ENCODE results near the gene CTRB1.
"Not testable (repeated sequence)": the region's sequence is repeated elsewhere in the genome, so short reads cannot be mapped to it uniquely, and the experiment has no call there.

Gene CTRB1

DNA sequence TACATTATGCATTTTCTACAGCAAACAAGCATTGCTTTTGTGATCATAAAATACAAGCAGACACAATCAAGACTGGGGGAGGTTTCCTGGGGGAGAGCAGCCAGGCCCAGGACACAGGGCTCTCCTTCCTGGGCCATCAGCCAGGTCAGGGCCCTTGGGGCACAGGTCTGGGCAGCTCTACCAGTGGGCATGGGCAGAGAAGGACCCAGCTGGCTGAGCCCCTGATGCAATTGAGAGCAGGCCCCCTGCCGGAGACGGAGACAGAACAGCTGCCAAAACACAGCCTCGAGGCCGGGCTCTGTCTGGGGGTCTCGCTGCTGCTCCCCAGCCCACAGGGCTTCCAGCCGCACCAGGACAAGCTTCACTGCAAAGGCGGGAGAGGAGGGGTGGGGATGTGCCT, 21.8 kb downstream of the CTRB1 start:
- not testable (repeated sequence) for DNase-seq (ENCODE audit: low read depth in 3 of 3)

DNA sequence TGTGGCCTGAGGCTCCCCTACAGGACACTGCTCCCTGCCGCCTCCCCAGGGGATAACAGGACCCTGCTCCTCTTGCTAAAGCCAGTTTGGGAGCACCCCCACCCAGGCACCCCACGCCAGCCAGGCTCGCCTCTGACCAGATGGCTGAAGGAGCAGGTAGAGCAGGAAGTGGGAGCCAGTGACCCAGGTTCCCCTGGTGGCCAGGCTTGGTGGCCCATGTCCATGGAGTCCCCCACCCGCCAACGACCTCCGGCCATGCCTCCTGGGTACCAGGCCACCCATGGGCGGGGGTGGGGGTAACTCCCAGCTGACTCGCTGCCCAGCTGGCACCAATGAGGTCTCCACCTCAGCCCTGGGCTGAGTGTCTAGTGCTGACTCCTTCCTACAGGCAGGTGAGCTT, 22.6 kb downstream of the CTRB1 start:
- no peak for DNase-seq (ENCODE audit: low read depth in 3 of 3)

DNA sequence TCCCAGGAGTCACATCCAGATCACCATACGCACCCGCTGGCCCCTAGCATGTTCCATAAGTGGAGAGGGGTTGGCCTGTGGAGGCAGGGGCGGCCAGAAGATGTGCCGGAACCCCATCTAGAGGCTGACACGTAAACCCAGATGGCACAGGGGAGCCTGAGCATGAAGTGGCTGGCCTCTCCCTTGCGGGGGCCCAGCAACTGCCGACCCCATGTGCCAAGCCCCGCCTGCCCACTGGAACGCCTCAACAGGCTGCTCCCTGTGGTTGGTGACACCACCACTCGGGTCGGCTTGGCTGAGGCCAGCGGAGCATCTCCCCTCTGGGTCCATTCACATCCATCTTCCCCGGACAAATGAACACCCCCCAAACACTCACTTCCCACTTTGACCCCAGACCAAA, 23.2 kb downstream of the CTRB1 start:
- DNase-seq (ENCODE audit: low read depth in 3 of 3) = no peak

DNA sequence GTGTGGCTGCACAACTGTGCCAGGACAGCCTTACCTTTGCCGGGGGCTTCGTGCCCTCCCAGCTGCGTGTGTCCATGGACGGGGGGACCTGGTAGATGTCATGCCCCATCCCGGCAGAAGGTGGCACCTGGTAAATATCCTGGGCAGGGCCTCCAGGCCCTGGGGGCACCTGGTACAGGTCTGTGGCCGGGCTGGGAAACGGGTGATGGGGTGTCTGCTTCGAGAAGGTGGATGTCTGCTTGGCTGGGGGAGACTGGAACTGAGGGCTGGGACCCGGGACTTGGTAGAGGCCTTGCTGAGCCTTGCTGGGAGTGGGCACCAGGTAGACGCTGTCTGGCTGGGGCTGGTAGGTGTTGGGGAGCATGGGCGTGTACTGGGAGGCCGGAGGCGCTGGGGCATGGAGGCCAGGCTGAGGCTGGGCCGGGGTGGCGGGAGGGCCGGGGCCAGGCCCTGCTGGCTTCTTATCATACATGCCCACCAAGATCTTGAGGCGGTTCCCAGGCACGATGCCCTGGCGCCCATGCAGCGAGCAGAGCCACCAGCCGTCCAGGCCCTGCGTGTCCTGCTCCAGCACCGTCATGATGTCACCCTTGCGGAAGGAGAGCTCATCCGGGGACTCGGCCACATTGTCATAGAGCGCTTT, 23.8 kb downstream of the CTRB1 start:
- DNase-seq (ENCODE audit: low read depth in 3 of 3) = not testable (repeated sequence)

DNA sequence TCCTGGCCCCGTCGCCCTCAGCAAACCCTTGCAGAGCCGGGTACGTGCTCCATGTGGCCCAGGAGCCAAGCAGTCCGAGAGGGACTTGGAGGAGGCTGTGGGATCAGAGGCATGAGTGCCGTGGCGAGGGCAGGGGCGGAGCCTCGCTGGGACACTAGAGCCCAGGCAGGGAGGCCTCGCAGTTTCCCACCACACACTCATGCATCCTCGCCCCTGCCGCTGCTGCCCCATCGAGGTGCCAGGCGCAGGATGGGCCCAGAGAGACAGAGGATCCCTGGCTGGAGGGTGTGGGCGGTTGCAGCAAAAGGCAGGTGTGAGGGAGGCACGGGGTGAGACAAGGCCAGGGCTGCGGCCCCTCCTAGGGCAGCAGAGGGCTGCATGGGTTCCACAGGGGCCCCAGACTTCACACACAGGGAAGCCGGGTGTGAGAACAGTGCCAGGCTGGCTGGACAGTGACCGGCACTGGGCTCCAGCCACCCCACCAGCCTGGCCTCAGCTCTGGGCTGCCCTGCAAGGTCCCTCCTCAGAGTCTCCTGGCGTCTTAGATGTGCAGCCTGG, 25.0 kb downstream of the CTRB1 start:
- DNase-seq (ENCODE audit: low read depth in 3 of 3) = no peak

DNA sequence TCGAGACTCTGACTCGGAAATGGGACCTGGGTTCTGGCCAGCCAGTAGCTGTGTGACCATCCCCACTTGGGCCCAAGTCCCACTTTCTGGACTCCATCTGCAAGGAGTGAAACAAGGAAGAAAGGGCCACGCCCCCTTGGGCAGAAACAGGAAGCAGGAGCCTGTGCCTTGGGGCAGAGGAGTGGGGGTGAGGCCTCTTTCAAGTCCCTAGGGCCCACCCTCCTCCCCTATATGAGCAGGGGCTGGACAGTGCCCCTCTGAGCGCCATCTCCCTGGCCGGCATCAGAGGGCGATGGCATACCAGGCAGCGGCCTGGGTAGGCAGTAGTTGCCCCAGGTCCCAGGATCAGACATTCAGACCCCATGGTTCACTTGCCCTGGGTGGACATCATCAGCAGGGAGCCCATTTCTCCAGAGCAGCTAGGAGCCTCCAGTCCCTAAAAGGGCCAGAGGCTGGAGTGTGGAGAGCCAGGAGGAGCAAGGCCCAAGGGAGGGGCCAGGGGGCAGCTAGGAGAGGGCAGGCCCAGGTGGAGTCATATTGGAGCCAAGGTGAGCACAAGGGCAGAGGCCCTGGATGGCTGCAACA, 25.5 kb downstream of the CTRB1 start:
- DNase-seq (ENCODE audit: low read depth in 3 of 3) = no peak

DNA sequence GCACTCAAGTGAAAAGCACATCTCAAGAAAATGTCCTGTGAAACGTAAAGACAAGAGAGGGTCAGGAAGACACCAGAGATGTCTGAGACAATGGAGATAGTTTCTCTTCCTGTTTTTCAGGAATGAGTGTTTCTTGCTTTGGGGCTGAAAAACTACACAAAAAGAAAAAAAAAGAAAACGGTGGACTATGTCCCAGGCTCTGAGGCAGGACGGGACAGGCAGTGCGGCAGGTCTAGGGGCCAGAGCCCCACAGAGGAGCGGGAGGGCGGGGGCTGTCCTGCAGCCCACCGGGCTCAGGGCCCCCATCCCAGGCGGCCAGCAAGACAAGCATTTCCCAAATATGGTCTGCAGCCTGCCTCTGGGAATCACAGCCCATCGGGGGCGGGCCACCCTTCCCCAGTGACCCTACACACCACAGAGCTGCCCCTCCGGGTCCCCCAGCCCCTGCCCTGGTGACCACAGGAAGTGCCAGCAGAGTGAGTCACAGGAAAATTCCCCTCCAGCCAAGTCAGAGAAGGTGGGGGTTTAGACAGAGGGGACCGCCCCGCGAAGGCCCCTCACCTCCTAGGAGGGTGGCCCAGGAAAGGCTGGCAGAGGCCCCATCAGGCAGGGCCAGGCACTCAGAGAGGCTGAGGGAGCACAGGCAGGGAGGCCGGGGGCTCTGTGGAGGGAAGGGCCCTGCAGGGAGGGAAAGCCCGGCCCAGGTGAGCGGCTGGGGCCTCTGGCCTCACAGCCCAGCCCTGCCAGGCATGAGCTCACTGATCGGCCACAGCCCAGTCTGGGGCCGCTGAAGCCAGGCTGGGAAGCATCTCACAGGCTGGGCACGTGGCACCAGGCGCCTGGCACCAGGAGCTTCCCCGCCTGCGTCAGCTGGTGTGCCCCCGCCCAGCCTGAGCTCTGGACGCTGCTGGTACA, 26.3 kb downstream of the CTRB1 start:
- DNase-seq (ENCODE audit: low read depth in 3 of 3) = no peak

DNA sequence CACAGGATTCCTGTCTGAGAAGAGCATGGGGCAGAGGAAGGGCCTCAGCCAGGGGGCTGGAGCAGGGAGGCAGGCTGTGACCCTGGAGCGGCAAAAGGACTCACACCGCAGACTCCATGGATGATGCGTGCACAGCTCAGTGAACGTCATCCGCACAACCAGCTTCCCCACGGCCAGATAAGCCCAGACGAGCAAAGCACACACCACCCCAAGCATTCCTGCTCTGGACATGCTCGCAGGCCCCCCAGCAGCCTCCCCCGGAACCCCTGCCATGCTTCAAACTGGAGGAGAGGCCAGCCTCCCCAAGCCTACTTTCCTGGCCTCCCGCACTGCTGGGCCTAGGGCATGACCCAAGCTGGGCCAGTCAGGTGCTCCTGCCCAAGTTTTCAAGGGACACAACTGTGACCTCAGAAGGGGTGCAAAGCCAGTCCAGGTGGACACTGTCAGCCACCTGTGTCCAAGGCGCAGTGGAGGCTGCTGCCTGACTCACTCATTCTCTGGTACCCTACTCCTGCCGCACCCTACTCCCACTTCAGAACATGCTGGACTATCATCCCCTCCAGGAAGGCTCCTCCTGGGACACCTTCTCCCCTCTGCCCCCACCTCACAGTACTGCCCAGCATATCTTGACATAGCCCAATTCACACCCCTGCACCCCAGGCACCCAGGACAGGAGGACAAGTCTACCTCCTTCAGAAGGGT, 27.9 kb downstream of the CTRB1 start:
- no peak for DNase-seq (ENCODE audit: low read depth in 3 of 3)

DNA sequence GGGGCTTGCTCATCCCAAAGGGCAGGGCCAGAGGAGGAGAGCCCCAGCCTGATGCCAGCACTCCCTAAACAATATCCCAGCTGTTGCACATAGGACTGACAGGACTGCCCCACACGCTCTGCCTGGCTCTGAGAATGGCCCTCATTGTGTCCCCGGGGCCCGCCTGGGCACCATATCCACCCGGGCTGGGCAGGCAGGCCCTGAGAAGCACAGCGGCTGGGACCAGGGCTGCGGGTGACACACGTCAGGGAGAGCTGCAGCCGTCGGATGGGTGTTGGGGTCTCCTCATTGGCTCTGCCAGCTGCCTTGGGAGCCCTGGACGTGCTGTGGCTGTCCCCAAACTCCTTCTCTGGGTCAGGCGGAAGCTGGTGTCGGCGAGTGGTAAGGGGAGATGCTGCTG, 28.5 kb downstream of the CTRB1 start:
- no peak for DNase-seq (ENCODE audit: low read depth in 3 of 3)

DNA sequence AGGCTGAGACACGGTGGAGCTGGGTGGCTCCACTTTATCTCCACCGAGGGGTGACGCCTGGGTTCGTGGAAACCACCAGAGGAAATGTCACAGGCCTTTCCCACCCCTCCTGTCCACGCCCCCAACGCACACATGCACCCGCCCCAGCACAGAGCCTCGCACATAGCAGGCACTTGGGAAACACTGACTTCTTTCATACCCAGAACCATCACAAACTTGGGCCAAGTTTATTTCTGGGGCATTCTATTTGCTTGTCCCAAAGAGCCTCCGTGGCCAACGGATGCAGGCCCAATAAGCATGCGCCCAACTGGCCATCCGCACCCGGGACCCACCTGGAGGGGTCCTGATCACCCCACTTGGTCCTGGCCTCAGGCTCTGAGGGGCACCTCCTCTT, 29.4 kb downstream of the CTRB1 start:
- no peak for DNase-seq (ENCODE audit: low read depth in 3 of 3)

DNA sequence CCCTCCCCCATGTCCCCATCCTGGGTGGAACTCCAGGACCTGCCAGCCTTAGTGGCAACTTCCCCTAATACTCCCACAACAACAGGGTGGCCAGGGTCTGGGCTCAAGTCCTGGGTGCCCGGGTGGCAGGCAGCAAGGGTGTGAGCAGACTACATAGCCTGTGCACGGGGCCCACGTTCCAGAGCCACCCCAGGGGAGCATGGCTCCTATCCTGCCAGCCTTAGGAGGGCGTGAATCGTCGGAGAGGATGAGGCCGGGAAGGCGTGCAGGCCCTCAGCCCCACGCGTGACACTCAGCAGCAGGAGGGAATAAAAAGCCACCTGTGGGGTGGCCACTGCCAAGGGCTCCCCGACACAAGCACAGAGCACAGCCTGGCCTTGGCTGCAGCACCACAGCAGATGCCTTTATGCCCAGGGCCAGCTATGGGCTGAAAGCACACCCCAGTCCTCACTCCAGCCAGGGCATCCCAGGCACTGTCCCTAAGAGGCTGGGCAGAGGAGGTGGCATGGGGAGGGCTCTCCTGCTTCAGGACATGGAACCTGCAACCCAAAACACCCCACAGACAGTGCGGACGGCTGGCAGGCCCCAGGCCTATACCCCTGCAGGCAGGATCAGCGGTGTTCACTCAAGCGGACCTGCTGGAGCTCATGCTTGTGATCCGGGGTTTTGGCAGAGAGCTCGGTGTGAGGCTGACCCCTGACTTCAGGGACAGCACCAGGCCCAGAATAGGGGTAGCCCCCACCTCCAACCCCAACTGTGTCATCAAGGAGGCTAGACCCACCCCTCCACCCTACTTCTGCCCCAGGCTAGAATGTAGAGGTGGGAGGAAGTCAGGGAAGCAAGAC, 30.0 kb downstream of the CTRB1 start:
- no peak for DNase-seq (ENCODE audit: low read depth in 3 of 3)

DNA sequence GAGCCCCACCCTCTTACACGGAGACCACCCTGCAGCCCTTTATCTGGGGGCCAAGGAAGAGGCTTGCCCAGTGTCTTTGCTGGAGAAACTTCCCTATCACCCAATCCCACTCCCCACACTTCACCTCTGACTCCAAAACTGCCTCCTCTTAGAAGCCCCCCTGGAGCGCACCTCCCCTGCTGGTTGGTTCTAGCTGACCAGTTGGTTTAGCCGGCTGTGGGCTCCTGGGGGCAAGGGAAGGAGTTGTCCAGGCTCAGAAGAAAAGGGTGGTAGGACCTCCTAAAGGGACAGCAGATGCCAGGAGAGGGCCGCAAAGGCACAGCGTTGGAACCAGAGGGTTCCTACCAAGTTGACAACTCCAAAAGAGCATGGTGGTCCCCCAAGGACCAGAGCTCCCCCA, 30.7 kb downstream of the CTRB1 start:
- no peak for DNase-seq (ENCODE audit: low read depth in 3 of 3)

DNA sequence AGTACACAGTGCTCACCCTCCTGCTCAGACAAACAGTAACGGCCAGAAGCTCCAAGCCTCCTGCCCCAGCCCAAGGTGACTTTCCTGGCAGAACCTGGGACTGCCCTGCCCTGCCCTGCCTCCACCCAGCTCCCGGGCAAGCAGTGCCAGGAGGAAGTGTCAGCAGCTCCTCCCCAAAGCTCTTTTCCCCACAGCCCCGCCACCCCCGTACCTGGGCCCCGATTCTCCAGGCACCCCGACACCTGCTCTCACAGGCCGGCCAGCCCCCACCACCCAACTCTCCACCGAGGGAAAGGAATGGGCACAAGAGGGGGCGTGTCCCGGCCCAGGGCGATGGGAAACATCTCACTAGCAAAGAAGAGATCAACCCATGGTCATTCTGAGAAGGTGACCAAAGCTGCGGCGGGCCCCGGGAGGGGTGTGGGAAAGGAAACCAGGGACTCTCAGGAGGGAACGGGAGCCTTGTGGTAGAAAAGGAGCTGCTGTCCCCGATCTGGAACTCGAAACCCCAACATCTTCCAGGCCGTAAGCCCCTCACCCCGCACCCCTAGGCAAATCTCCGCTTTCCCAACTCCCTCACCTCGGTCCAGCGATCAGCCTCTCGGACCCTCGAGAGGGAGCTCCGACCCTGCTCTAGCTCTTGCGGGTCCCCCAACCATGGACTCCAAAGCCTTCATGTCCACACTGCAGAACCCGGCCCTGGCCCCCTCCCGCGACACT, 31.5 kb downstream of the CTRB1 start:
- DNase-seq (ENCODE audit: low read depth in 3 of 3) = no peak

DNA sequence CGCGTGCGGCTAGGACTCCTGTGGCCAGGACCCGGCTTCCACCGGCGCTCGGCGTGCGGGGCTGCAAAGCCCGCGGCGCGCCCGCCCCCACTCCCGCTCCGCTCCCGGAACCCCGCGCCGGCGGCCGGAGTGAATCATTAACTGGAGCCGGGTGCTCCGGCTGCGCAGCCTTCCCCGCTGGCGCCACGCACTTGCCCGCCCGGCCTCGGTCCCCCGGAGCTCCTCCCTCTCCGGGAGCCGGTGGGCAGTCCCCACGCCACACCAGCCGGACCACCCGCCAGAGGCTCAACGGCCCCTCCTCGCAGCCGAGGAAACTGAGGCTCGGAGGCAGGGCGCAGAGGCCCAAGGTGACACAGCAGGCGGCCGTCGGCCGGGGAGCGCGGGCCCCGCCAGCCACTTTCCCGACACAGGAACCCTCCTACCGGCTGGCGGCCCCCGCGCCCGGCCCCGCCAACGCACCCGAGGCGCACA, 32.1 kb downstream of the CTRB1 start:
- no peak for DNase-seq (ENCODE audit: low read depth in 3 of 3)

DNA sequence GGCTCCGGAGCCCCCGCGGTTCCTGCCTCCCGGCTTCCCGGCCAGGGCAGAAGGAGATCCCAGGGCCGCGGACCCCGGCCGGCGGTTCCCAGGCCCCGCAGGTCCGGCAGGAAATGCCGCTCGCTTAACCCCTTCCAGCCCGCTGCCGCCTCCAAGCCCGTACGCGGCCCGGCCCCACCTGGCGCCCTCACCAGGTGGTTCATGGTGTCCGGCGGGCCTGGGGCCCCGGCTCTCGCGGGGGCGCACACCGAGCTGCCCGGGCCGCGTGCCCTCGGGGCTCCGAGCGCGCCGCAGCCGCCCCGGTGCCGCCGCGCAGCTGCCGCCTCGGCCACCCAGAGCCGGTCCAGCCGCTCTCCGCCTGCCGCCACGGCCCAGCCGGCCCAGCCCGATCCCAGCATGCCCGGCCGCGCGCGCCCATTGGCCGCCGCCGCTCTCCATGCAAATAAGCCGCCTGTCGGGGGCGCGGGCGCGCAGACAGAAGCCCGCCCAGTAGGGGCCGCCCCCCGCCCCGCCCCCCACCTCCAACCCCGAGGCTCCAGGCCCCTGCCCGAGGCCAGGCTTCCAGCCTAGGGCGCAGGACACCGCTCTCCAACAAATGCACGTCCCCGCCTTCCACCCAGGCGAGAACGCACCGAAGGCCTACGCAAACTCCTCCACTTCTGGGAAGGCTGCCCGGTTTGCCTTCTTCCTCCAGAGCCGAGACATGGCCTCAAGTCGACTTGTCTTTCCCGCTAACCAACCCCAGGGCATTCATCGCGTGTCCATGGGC, 32.7 kb downstream of the CTRB1 start, which contains the start of gene BCAR1:
BCAR1 (minus strand) TSS at position 345 of the 769 bp plus-strand sequence; CDS start at position 203, 142 bp downstream.
- DNase-seq (ENCODE audit: low read depth in 3 of 3) = peak in 1 of 3 experiments; percentile 44

DNA sequence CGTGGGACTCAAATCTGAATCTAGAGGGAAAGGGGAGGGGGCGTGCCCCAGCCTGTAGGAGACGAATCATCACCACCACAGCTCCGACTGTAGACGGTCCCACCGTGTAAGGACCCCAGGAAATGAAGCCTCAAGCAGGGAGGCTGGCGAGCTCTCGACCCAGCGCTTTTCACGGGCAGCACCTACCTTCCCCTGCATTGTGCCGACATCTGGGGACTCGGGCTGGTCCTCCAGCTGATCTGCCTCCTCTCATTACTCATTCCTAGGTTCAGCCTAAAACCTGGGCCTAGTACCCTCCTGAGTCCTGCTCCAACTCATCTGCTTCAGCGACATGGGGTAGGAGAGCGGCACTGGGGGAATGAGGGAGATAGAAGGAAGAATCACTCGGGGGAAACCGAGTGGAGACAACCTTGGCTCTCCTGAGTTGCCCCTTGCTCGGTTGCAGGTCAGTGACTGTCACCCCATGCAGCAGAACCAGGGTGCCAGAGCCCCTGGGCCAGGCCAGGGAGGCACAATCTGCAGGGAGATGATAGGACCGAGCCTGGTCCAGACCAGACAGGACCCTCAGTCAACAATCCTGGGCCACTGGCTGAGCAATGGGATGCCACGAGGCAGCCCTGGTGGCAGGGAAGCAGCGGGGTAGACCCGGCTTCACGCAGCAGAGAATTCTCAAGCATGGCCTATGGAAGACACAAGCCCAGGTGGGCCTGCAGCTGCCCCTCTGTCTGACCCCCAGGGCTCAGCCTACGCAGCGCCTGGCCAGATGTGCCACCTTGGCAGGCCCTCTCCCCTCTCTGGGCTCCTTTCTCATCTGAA, 33.5 kb downstream of the CTRB1 start:
- DNase-seq (ENCODE audit: low read depth in 3 of 3) = no peak

DNA sequence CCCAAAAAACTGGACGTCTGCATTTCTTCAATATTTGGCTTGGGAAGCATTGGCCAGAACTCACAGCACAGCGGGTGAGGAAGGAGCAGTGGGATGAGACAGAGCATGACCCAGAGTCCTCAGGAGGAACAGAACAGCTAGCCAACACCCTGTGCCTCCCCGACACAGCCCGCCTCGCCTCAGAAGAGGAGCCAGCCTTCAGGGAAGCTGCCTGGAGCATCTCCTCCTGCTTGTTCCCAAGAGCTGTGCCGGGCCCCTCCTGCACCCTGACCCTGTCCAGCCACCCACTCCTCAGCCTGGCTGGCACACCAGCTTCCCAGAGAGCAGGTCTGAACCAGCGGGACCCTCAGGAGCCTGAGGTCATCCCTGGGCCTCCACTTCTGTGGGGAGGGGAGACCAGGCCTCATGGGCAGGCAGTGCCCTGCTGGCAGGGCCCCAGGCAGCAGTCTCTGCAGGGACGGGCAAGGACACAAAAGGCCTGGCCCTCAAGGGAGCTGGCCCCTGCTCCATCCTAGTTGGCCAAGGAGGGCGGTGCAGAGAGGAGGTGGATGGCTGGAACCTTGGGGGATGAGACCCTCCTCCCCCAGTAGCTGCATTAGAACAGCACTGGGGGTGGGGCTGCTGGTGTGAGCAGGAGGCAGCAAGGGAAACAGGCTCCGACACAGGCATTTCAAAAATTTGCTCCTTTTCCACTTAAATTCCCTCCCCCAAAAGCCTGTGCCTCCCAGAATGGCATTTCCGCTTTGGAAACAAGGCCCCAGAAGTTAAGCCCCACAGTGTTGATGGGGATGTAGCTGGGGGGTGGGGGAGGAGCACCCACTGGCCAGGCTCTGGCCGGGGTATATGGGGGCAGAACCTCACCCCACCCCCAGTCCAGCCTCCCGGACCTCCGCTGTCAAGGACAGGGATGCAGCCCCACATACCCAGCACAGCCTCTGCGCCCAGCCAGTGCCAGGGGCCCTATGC, 34.4 kb downstream of the CTRB1 start:
- DNase-seq (ENCODE audit: low read depth in 3 of 3) = no peak
